ENCODE data around the gene DHRSX.
"Not testable (repeated sequence)": the region's sequence is repeated elsewhere in the genome, so short reads cannot be mapped to it uniquely, and the experiment has no call there.

DHRSX gene

DNA sequence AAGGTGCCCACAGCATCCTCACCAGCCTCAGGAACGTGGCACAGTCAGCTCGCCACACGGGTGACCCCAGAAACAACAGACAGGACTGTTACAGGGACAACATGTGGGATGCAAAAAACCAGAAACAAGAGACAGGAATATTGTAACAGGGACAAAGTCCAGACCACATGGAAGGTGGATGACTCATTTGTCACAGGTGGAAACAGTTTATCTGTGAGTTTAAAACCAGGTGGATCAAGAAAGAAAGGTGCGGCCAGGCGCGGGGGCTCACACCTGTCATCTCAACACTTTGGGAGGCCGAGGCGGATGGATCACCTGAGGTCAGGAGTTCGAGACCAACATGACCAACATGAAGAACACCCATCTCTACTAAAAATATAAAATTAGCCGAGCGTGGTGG lies 23.5 kb downstream of the DHRSX start:
- not testable (repeated sequence) for DNase-seq

DNA sequence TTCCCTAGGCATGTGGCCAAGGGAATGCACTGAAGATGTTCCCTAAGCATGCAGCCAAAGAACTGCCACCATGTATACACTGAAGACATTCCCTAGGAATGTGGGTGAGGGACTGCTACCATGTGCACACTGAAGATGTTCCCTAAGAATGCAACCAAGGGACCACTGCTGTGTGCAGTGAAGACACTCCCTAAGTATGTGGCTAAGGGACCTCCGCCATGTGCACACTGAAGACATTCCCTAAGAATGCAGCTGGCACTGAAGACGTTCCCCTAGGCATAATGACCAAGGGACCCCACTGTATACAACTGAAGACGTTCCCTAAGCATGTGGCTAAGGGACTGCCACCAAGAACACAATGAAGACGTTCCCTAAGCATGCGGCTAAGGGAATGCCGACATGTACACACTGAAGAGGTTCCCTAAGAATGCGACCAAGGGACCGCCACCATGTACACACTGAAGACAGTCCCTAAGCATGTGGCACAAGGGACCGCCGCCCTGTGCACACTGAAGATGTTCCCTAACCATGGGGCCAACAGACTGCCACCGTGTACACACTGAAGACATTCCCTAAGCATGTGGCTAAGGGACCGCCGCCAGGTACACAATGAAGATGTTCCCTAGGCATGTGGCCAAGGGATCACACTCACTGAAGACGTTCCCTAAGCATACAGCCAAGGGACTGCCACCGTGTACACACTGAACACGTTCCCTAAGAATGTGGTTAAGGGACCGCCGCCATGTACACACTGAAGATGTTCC lies 25.6 kb downstream of the DHRSX start:
- DNase-seq, result no peak

DNA sequence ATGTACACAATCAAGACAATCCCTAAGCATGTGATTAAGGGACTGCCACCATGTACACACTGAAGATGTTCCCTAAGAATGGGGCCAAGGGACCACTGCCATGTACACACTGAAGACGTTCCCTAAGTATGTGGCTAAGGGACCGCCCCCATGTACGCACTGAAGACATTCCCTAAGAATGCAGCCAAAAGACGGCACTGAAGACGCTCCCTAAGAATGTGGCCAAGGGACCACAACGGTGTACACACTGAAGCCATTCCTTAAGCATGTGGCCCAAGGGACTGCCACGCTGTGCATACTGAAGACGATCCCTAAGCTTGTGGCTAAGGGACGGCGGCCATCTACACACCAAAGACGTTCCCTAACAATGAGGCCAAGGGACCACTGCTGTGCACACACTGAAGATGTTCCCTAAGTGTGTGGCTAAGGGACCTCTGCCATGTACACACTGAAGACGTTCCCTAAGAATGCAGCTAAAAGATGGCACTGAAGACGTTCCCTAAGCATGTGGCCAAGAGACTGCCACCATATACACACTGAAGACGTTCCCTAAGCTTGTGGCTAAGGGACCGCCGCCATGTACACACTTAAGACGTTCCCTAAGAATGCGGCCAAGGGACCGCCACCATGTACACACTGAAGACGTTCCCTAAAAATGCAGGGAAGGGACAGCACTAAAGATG lies 26.4 kb downstream of the DHRSX start:
- no peak for DNase-seq

DNA sequence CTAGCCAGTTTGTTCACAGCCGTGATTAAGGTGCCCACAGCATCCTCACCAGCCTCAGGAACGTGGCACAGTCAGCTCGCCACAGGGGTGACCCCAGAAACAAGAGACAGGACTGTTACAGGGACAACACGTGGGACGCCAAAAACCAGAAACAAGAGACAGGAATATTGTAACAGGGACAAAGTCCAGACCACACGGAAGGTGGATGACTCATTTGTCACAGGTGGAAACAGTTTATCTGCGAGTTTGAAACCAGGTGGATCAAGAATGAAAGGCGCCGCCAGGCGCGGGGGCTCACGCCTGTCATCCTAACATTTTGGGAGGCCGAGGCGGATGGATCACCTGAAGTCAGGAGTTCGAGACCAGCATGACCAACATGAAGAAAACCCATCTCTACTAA lies 27.7 kb downstream of the DHRSX start:
- not testable (repeated sequence) for DNase-seq

DNA sequence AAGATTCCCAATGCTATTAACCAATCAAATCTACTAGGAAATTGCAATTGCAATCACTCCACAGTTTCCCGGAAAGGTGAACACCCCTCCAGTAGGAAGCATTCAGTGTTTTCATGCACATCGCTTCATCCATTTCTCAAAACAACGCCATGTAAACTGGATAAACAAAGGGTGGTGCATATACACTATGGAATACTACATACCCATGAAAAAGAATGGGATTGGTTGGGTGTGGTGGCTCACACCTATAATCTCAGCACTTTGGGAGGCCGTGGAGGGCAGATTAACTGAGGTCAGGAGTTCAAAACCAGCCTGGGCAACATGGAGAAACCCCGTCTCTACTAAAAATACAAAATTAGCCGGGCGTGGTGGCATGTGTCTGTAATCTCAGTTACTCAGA lies 29.1 kb downstream of the DHRSX start:
- no peak for DNase-seq

- DNase-seq, result not testable (repeated sequence)
These were observed 29.6 kb downstream of the DHRSX start for GRCh38 chrX:2471126-2471525.

DNA sequence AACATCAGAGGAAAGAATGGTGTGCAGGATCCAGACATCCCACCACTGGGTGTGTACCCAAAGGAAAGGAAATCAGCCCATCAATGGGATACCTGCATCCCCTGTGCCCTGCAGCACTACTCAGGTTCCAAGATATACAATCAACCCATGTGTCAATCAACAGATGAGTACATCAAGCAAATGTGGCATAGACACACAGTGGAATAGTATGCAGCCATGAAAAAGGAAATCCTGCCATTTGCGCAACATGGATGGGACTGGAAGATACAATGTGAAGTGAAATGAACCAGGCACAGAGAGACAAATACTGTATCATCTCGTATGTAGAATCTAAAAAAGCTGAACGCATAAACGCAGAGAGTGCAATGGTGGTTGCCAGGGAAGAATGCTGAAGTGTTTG lies 30.9 kb downstream of the DHRSX start:
- not testable (repeated sequence) for DNase-seq

GRCh38 chrX:2469196-2469685 lies 31.5 kb downstream of the DHRSX start:
- no peak for DNase-seq

- no peak for DNase-seq
These were observed 32.2 kb downstream of the DHRSX start for GRCh38 chrX:2468261-2469195.

- no peak for DNase-seq
These were observed 33.7 kb downstream of the DHRSX start for GRCh38 chrX:2466876-2467656.

DNA sequence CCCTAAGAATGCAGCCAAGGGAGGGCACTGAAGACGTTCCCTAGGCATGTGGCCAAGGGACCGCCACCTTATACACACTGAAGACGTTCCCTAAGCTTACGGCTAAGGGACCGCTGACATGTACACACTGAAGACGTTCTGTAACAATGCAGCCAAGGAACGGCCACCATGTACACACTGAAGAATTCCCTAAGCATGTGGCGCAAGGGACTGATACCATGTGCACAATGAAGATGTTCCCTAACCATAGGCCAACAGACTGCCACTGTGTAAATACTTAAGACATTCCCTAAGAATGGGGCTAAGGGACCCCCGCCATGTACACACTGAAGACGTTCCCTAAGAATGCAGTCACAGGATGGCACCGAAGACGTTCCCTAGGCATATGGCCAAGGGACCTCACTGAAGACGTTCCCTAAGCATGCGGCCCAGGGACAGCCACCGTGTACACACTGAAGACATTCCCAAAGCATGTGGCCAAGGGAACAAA lies 36.1 kb downstream of the DHRSX start:
- DNase-seq, result no peak

- no peak for DNase-seq
These were observed 36.7 kb downstream of the DHRSX start for GRCh38 chrX:2463973-2464676.

DNA sequence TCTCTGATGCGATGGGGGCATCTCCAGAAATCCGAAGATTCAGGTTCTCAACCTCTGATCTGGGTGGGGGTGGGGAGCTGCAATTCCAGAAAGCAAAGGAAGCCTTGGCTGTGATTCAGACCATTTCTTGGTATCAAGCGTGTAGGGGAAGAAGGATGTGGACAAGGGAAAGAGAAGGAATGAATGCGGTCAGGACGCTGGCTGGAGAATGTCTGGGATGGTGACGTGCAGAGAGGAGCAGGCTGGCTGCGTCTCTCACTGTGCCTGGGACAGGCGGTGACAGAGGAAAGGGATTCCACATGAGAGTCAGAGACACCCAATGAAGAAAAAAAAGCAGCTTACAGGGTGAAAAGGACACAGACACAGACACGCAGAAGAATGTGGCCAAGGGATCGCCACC lies 37.3 kb downstream of the DHRSX start:
- DNase-seq, result not testable (repeated sequence)

GRCh38 chrX:2462780-2463179 lies 38.0 kb downstream of the DHRSX start:
- no peak for DNase-seq

DNA sequence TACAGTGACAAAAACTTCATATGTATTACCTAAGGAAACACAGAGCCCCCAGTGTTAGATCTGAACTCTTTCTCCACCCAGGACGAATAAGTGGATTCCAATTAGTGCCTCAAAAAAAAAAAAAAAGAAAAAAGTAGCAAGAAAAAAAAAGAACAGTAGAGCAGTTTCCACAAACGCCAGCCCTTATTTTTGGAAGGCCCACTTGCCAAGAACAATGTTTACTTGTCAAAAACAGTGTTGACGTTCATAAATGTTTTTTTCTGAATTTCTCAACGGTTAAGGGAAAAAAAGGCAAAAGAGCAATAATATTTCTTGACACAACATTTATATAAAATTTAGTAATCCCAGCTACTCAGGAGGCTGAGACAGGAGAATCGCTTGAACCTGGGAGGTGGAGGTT lies 38.7 kb downstream of the DHRSX start:
- no peak for DNase-seq

GRCh38 chrX:2461711-2462016 lies 39.1 kb downstream of the DHRSX start:
- no peak for DNase-seq

GRCh38 chrX:2460821-2461710 lies 39.7 kb downstream of the DHRSX start:
- DNase-seq, result not testable (repeated sequence)

- not testable (repeated sequence) for DNase-seq
These were observed 40.7 kb downstream of the DHRSX start for GRCh38 chrX:2460048-2460447.

DNA sequence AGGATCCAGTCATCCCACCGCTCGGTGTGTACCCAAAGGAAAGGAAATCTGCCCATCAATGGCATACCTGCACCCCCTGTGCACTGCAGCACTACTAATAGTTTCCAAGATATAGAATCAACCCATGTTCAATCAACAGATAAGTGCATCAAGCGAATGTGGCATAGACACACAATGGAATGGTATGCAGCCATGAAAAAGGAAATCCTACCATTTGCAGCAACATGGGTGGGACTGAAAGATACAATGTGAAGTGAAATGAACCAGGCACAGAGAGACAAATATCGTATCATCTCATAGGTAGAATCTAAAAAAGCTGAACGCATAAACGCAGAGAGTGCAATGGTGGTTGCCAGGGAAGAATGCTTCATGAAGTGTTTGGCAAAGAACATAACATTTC lies 42.5 kb downstream of the DHRSX start:
- DNase-seq, result no peak

Data from amygdala (tissue), 56 donors.